AG08396 (cell line): Measurements from ENCODE around the gene CAMSAP1.
"Not testable (repeated sequence)": the region's sequence is repeated elsewhere in the genome, so short reads cannot be mapped to it uniquely, and the experiment has no call there.

Experiments used
- DNase-seq: peaks from one replicate; pipeline ENCODE4 v3.0.0; 2012; ENCODE audit warnings: low spot score, mixed read lengths

The CAMSAP1 gene

GRCh38 chr9:135901031-135901758, 6.2 kb downstream of the CAMSAP1 start:
- no peak for DNase-seq

- peak; percentile 35 for DNase-seq
Measured at GRCh38 chr9:135898634-135899407, 8.5 kb downstream of the CAMSAP1 start.

- no peak for DNase-seq
Measured at GRCh38 chr9:135896626-135897025, 10.7 kb downstream of the CAMSAP1 start.

- no peak for DNase-seq
Measured at GRCh38 chr9:135896205-135896604, 11.1 kb downstream of the CAMSAP1 start.

- no peak for DNase-seq
Measured at GRCh38 chr9:135895202-135895848, 12.0 kb downstream of the CAMSAP1 start.

GRCh38 chr9:135893104-135893503, 14.2 kb downstream of the CAMSAP1 start:
- DNase-seq: no peak

GRCh38 chr9:135892327-135892726, 15.0 kb downstream of the CAMSAP1 start:
- DNase-seq: not testable (repeated sequence)

GRCh38 chr9:135891027-135891631, 16.2 kb downstream of the CAMSAP1 start:
- DNase-seq: no peak

- no peak for DNase-seq
Measured at GRCh38 chr9:135890190-135891026, 16.9 kb downstream of the CAMSAP1 start.

GRCh38 chr9:135889564-135890189, 17.7 kb downstream of the CAMSAP1 start:
- no peak for DNase-seq

GRCh38 chr9:135888766-135889394, 18.5 kb downstream of the CAMSAP1 start:
- no peak for DNase-seq

GRCh38 chr9:135888126-135888765, 19.1 kb downstream of the CAMSAP1 start:
- no peak for DNase-seq

- no peak for DNase-seq
Measured at GRCh38 chr9:135887585-135888050, 19.7 kb downstream of the CAMSAP1 start.

- DNase-seq: no peak
Measured at GRCh38 chr9:135887021-135887507, 20.3 kb downstream of the CAMSAP1 start.

GRCh38 chr9:135886147-135886981, 21.0 kb downstream of the CAMSAP1 start:
- no peak for DNase-seq

- peak; percentile 41 for DNase-seq
Measured at GRCh38 chr9:135885100-135885853, 22.1 kb downstream of the CAMSAP1 start.

- peak; percentile 61 for DNase-seq
Measured at GRCh38 chr9:135884328-135885035, 22.9 kb downstream of the CAMSAP1 start.
